Neural cell (in vitro differentiated cells): ENCODE measurements around the gene THOC1. TPM values are rescaled to one million over a fixed set of nuclear protein-coding genes. Genes with fewer than 3 reads are reported as not detected.

Experiments
- H2AFZ ChIP-seq: fragments of 200-600, 300-800 bp; sonication (generic), shearing (Covaris generic); 2 replicates; pipeline ENCODE4 v1.6.0; 2014; ENCODE audit warnings: low read depth, mild to moderate bottlenecking, antibody characterized with exemption, low read length, moderate library complexity
- H3F3A ChIP-seq: fragments of 200-600 bp; shearing (Covaris generic); 2 replicates; pipeline ENCODE4 v1.6.1; 2016; ENCODE audit warnings: mild to moderate bottlenecking, moderate library complexity, mixed read lengths, antibody characterized with exemption, low read length; ENCODE audit not compliant: insufficient read depth, poor library complexity, severe bottlenecking
- H3K27ac ChIP-seq: fragments of 200-600, 300-800 bp; sonication (generic), shearing (Covaris generic); 2 replicates; pipeline ENCODE4 v1.5.1; 2014; ENCODE audit warnings: mild to moderate bottlenecking, low read length, moderate library complexity
- H3K27me3 ChIP-seq: fragments of 300-800, 200-600 bp; sonication (generic), shearing (Covaris generic); 2 replicates; pipeline ENCODE4 v1.6.0; 2014; ENCODE audit warnings: mild to moderate bottlenecking, low read depth, low read length, moderate library complexity; ENCODE audit not compliant: insufficient read depth
- H3K36me3 ChIP-seq: fragments of 300-800, 200-600 bp; sonication (generic), shearing (Covaris generic); 2 replicates; pipeline ENCODE4 v1.5.1; 2014; ENCODE audit warnings: mild to moderate bottlenecking, antibody characterized with exemption, low read length, moderate library complexity; ENCODE audit not compliant: insufficient read depth
- H3K4me2 ChIP-seq: fragments of 300-800, 200-600 bp; sonication (generic), shearing (Covaris generic); 2 replicates; pipeline ENCODE4 v1.6.0; 2014; ENCODE audit warnings: mild to moderate bottlenecking, low read length
- H3K4me3 ChIP-seq: fragments of 300-800, 200-600 bp; sonication (generic), shearing (Covaris generic); 2 replicates; pipeline ENCODE4 v1.5.1; 2014; ENCODE audit warnings: mild to moderate bottlenecking, low read length, moderate library complexity
- H3K79me2 ChIP-seq: fragments of 200-600 bp; shearing (Covaris generic); replicated peaks from 2 replicates; pipeline ENCODE4 v1.6.0; 2014; ENCODE audit warnings: mild to moderate bottlenecking, low read length, moderate library complexity; ENCODE audit not compliant: insufficient read depth
- H3K9ac ChIP-seq: fragments of 300-800, 200-600 bp; sonication (generic), shearing (Covaris generic); 2 replicates; pipeline ENCODE4 v1.6.1; 2016; ENCODE audit warnings: mild to moderate bottlenecking, low read length, mixed read lengths
- H3K9me2 ChIP-seq: fragments of 200-600 bp; shearing (Covaris generic); 2 replicates; pipeline ENCODE4 v1.6.1; 2016; ENCODE audit warnings: mild to moderate bottlenecking, low read length, mixed read lengths; ENCODE audit not compliant: insufficient read depth
- H3K9me3 ChIP-seq: fragments of 200-600, 300-800 bp; sonication (generic), shearing (Covaris generic); 2 replicates; pipeline ENCODE4 v1.6.1; 2016; ENCODE audit warnings: mild to moderate bottlenecking, mixed run types, low read length, moderate library complexity, mixed read lengths
- H4K20me1 ChIP-seq: fragments of 200-600 bp; shearing (Covaris generic); 2 replicates; pipeline ENCODE4 v1.6.1; 2016; ENCODE audit warnings: mild to moderate bottlenecking, mixed run types; ENCODE audit not compliant: insufficient read depth
- CTCF ChIP-seq: fragments of 450-650 bp; IDR thresholded peaks from 2 replicates; pipeline ENCODE4 v1.5.1; 2014; ENCODE audit warnings: antibody characterized with exemption, mild to moderate bottlenecking, moderate library complexity; ENCODE audit not compliant: poor library complexity, severe bottlenecking
- EP300 ChIP-seq: fragments of 450-650 bp; conservative IDR thresholded peaks from 2 replicates; pipeline ENCODE4 v1.6.1; 2014; ENCODE audit warnings: antibody characterized with exemption, mild to moderate bottlenecking, moderate library complexity; ENCODE audit not compliant: poor library complexity, severe bottlenecking
- EZH2 ChIP-seq: fragments of 200-600, 300-800 bp; shearing (Covaris generic), sonication (generic); IDR thresholded peaks from 2 replicates; pipeline ENCODE4 v1.6.1; 2014; ENCODE audit warnings: antibody characterized with exemption, low read length, borderline replicate concordance, mild to moderate bottlenecking; ENCODE audit not compliant: insufficient read depth, poor library complexity, severe bottlenecking
- MXI1 ChIP-seq: fragments of 450-650 bp; conservative IDR thresholded peaks from 2 replicates; pipeline ENCODE4 v1.6.1; 2014; ENCODE audit warnings: antibody characterized with exemption, mild to moderate bottlenecking; ENCODE audit not compliant: poor library complexity, severe bottlenecking
- POLR2AphosphoS5 ChIP-seq: IDR thresholded peaks from 2 replicates; pipeline ENCODE4 v1.6.1; 2012
- RAD21 ChIP-seq: fragments of 450-650 bp; conservative IDR thresholded peaks from 2 replicates; pipeline ENCODE4 v1.6.1; 2014; ENCODE audit warnings: antibody characterized with exemption, mild to moderate bottlenecking, moderate library complexity
- SMC3 ChIP-seq: fragments of 450-650 bp; conservative IDR thresholded peaks from 2 replicates; pipeline ENCODE4 v1.6.1; 2014; ENCODE audit warnings: antibody characterized with exemption, mild to moderate bottlenecking, moderate library complexity; ENCODE audit not compliant: poor library complexity
- TAF1 ChIP-seq: IDR thresholded peaks from 2 replicates; pipeline ENCODE4 v1.6.1; 2012; ENCODE audit warnings: low read depth
- polyA plus RNA-seq: library from polyadenylated mRNA; depleted of rRNA; stranded (reverse); fragments of >200 nt; gene quantifications from 2 replicates; pipeline ENCODE4 v1.2.3, GENCODE V29; 2014
- TF ChIP-seq, protein P1 (sequence below): IDR thresholded peaks from 2 replicates; pipeline ENCODE4 v1.6.1; 2012; ENCODE audit warnings: borderline replicate concordance

The THOC1 gene
- polyA plus RNA-seq, 1 donor from 2014 or later, result 168 TPM

DNA sequence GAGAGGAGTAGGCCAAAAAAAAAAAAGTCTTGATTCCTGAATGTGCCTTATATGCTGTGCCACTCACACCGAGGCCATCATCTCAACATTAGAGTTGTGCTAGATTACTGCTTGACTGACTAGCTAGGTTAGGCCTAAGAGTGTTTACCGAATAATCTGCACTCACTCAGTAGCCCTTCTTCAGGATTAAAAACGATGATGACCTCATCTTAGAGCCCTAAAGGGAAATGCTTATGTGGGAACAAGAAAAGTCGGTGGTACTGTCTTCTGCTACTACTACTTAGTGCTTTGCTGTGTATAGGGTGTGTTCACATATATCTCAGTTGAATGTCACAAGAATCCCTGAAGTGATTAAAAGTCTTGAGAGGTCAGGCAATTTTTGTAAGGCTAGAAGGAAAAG is 54.3 kb downstream of the THOC1 start:
- H2AFZ ChIP-seq, result no peak overlapping the region
- no peaks in the 10 kb centered on the region for H3K27me3 ChIP-seq
- TF ChIP-seq EZH2, result no peak
- no peak for TF ChIP-seq SMC3
- no peak for TF ChIP-seq MXI1
- TF ChIP-seq TAF1, result no peak
- TF ChIP-seq EP300, result no peak
- TF ChIP-seq RAD21, result no peak
- TF ChIP-seq CTCF, result no peak
- TF ChIP-seq POLR2AphosphoS5, result no peak
- H3K9ac ChIP-seq, result no peak overlapping the region
- no peaks in the 10 kb centered on the region for H3F3A ChIP-seq
- H3K9me2 ChIP-seq, result no peaks in the 10 kb centered on the region
- H3K27ac ChIP-seq, result no peak overlapping the region
- peaks cover 13% of the 10 kb centered on the region for H3K36me3 ChIP-seq
- no peaks in the 10 kb centered on the region for H3K9me3 ChIP-seq
- H4K20me1 ChIP-seq, result no peaks in the 10 kb centered on the region
- no peak overlapping the region for H3K4me2 ChIP-seq
- no peaks in the 10 kb centered on the region for H3K79me2 ChIP-seq
- H3K4me3 ChIP-seq, result no peak overlapping the region

- no peak overlapping the region for H3K9ac ChIP-seq
- H3K9me3 ChIP-seq, result no peaks in the 10 kb centered on the region
- no peaks in the 10 kb centered on the region for H3K27me3 ChIP-seq
- H3K4me2 ChIP-seq, result no peak overlapping the region
- no peak overlapping the region for H2AFZ ChIP-seq
- no peaks in the 10 kb centered on the region for H3K9me2 ChIP-seq
- no peaks in the 10 kb centered on the region for H4K20me1 ChIP-seq
- no peaks in the 10 kb centered on the region for H3F3A ChIP-seq
- TF ChIP-seq, protein P1, sequence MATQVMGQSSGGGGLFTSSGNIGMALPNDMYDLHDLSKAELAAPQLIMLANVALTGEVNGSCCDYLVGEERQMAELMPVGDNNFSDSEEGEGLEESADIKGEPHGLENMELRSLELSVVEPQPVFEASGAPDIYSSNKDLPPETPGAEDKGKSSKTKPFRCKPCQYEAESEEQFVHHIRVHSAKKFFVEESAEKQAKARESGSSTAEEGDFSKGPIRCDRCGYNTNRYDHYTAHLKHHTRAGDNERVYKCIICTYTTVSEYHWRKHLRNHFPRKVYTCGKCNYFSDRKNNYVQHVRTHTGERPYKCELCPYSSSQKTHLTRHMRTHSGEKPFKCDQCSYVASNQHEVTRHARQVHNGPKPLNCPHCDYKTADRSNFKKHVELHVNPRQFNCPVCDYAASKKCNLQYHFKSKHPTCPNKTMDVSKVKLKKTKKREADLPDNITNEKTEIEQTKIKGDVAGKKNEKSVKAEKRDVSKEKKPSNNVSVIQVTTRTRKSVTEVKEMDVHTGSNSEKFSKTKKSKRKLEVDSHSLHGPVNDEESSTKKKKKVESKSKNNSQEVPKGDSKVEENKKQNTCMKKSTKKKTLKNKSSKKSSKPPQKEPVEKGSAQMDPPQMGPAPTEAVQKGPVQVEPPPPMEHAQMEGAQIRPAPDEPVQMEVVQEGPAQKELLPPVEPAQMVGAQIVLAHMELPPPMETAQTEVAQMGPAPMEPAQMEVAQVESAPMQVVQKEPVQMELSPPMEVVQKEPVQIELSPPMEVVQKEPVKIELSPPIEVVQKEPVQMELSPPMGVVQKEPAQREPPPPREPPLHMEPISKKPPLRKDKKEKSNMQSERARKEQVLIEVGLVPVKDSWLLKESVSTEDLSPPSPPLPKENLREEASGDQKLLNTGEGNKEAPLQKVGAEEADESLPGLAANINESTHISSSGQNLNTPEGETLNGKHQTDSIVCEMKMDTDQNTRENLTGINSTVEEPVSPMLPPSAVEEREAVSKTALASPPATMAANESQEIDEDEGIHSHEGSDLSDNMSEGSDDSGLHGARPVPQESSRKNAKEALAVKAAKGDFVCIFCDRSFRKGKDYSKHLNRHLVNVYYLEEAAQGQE, result no peak
- TF ChIP-seq EZH2 (no peak), EP300 (no peak), POLR2AphosphoS5 (no peak), RAD21 (no peak), CTCF (no peak)
- no peak overlapping the region for H3K27ac ChIP-seq
- no peak overlapping the region for H3K4me3 ChIP-seq
- H3K79me2 ChIP-seq, result no peaks in the 10 kb centered on the region
- H3K36me3 ChIP-seq, result peaks cover 13% of the 10 kb centered on the region
Observed at GRCh38 chr18:212780-213179, 55.1 kb downstream of the THOC1 start.
